ENCODE measurements around the gene SLC17A4.

DNA sequence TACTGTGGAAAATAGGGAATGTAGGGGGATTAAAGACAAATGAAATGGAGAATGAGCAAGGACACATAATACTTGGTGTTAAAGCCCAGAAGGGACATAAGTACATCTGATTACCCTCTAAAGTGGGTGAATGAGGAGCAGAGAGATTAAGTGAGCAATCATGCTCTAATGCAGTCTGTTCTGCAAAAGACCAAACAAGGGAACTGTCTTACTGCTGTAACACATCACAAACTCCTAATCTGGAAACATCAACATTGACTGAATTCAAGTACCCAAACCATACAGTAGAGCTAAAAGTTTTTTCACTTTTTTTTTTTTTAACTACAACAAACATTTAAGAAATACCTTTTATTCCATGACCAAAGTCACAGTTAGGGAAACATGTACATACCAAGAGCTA is 19.3 kb upstream of the SLC17A4 start:
- TF ChIP-seq POLR2A (IDR thresholded peaks at IDR 0.05; ENCODE audit: low read length) = no peak
- no peak for TF ChIP-seq EHMT2 (IDR thresholded peaks at IDR 0.05; ENCODE audit: low read depth)
- TF ChIP-seq, protein P1, sequence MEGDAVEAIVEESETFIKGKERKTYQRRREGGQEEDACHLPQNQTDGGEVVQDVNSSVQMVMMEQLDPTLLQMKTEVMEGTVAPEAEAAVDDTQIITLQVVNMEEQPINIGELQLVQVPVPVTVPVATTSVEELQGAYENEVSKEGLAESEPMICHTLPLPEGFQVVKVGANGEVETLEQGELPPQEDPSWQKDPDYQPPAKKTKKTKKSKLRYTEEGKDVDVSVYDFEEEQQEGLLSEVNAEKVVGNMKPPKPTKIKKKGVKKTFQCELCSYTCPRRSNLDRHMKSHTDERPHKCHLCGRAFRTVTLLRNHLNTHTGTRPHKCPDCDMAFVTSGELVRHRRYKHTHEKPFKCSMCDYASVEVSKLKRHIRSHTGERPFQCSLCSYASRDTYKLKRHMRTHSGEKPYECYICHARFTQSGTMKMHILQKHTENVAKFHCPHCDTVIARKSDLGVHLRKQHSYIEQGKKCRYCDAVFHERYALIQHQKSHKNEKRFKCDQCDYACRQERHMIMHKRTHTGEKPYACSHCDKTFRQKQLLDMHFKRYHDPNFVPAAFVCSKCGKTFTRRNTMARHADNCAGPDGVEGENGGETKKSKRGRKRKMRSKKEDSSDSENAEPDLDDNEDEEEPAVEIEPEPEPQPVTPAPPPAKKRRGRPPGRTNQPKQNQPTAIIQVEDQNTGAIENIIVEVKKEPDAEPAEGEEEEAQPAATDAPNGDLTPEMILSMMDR (IDR thresholded peaks at IDR 0.05) = no peak
- no peak for TF ChIP-seq RAD21 (conservative IDR thresholded peaks at IDR 0.05 in 1 of 2, IDR thresholded peaks at IDR 0.05 in 1 of 2)
- TF ChIP-seq ESRRA (IDR thresholded peaks at IDR 0.05; ENCODE audit: borderline replicate concordance, low read length) = no peak
- no peak for TF ChIP-seq ZNF302 (CRISPR knock-in tag; IDR thresholded peaks at IDR 0.05)
- no peak for TF ChIP-seq CEBPB (IDR thresholded peaks at IDR 0.05)
- no peak for TF ChIP-seq JUN (IDR thresholded peaks at IDR 0.05)
- TF ChIP-seq, protein P2, sequence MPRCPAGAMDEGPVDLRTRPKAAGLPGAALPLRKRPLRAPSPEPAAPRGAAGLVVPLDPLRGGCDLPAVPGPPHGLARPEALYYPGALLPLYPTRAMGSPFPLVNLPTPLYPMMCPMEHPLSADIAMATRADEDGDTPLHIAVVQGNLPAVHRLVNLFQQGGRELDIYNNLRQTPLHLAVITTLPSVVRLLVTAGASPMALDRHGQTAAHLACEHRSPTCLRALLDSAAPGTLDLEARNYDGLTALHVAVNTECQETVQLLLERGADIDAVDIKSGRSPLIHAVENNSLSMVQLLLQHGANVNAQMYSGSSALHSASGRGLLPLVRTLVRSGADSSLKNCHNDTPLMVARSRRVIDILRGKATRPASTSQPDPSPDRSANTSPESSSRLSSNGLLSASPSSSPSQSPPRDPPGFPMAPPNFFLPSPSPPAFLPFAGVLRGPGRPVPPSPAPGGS (IDR thresholded peaks at IDR 0.05) = no peak
- TF ChIP-seq, protein P3, sequence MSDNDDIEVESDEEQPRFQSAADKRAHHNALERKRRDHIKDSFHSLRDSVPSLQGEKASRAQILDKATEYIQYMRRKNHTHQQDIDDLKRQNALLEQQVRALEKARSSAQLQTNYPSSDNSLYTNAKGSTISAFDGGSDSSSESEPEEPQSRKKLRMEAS (IDR thresholded peaks at IDR 0.05) = no peak
- TF ChIP-seq HOXB13 (CRISPR knock-in tag; IDR thresholded peaks at IDR 0.05; ENCODE audit: low read depth) = no peak
- no peak for TF ChIP-seq SMC3 (IDR thresholded peaks at IDR 0.05)
- no peak for TF ChIP-seq EP300 (IDR thresholded peaks at IDR 0.05)
- no peak for TF ChIP-seq MAZ (IDR thresholded peaks at IDR 0.05; ENCODE audit: borderline replicate concordance, low read depth, low read length)

Measured in A549 (cell line).